NCI-H526 (cell line): ENCODE results near the gene UBASH3A.

ENCODE experiments used
- DNase-seq, 2 experiments: peaks; one replicate each; lab custom pipeline; 2025; lab: John Stamatoyannopoulos, UW

The UBASH3A gene

GRCh38 chr21:42374457-42374856 is 29.2 kb upstream of the UBASH3A start:
- DNase-seq: no peak

DNA sequence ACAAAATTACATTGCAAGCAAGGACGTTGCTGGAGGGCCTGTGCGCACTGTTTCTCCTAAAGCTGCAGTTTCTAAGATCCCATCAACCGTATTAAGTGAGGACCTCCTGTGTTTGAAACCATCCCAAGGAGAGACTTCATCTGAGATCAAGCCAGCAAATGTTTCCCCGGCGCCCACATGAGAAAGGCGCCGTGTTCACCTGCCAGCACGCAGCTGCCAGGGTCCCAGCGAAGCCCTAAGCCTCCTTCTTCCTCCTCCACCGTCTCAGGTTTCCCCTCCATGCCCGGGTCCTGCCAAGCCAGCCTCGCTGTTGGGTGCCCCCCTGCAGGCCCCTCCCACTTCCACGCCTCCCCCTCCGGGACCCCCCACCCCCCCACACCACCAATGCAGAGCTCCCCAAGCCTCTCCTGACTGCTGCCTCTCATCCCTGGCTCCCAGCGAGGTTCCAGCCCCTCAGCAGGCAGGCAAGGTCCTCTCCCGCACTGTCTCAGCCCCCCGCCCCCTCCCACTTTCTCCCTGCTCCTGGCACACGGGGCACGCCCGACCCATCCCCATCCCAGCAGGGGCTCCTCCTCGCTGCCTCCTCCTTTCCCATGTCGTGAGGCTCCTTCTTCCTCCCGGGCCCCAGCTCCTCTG is 28.7 kb upstream of the UBASH3A start:
- DNase-seq: no peak

GRCh38 chr21:42375506-42375905 is 28.2 kb upstream of the UBASH3A start:
- no peak for DNase-seq

DNA sequence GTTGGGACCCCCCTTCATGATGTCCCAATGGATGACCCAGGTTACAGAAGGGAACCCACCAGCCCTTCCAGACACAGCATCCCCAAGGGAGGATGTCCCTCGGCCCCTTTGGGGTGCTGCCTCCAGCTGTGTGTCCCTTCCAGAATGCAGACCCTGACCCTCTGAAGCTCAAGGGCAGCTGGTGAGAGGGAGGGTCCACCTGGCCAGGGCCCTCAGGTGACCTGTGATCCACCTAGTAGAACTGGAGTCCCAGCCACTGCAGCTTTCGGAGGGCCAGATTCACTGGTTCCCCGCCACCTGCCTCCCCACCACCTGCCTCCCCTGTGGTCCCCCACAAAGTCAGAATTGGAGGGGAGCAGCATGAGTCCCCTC is 27.8 kb upstream of the UBASH3A start:
- DNase-seq: no peak

GRCh38 chr21:42376338-42376982 is 27.2 kb upstream of the UBASH3A start:
- peak in 1 of 2 experiments; percentile 42 for DNase-seq

- no peak for DNase-seq
Measured at GRCh38 chr21:42377211-42377950, 26.3 kb upstream of the UBASH3A start.

- DNase-seq: no peak
Measured at GRCh38 chr21:42377951-42378340, 25.8 kb upstream of the UBASH3A start.

GRCh38 chr21:42378418-42378817 is 25.3 kb upstream of the UBASH3A start:
- no peak for DNase-seq

DNA sequence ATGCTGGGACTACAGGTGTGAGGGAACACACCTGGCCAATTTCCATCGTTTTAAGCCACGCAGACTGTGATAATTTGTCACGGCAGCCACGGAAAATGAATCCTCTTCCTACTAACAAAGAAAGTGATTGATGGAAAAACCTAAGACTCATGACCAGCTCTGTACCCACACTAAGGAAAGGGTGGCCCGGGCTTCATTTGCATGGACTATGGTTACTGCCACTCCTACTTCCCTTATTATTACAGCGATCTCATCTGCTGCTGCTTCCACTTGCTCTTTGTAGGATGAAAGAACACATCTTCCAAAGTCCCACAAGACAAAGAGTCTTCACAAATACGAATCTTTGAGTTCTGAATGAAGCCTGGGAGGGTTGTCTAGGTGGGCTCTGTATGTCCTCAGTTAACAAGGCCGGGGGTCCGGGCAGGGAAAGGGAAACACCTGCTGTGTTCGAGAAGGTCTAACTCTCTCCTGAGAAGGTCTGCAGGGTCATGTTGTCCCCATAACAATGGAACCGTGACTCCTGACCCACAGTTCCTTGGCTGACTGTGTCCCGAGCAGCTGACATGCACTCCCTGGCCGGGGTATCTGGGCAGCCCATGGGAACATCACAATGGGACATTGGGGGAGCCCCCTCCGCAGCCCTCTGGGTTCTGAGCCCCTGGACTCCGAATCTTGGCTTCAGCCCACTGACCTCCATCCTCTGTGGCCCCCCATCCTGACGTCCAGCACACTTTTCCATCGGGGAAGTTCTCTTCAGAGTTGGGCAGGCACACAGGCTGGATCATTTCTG is 24.1 kb upstream of the UBASH3A start:
- peak in 1 of 2 experiments; percentile 31 for DNase-seq

GRCh38 chr21:42381347-42381984 is 22.2 kb upstream of the UBASH3A start:
- DNase-seq: peak; percentile 74 to 89

GRCh38 chr21:42382915-42383314 is 20.8 kb upstream of the UBASH3A start:
- no peak for DNase-seq

DNA sequence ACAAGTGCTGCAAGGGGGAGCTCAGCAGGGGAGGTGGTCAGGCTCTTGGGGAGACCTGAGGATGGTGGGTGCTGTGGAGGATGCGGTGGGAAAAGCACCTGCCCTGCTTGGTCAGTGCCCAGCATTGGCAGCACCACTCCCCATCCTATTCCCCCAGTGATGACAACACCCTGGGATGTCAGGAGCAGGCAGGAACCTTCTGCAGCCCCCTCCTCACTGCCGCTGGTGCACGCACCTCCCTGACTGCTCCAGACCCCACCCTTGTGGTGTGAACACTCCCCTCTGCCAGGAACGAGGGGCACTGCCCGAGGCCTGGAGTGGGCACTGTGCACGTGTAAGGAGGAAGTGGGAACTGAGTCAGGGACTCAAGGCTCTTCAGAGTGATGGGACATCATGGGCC is 20.4 kb upstream of the UBASH3A start:
- no peak for DNase-seq

DNA sequence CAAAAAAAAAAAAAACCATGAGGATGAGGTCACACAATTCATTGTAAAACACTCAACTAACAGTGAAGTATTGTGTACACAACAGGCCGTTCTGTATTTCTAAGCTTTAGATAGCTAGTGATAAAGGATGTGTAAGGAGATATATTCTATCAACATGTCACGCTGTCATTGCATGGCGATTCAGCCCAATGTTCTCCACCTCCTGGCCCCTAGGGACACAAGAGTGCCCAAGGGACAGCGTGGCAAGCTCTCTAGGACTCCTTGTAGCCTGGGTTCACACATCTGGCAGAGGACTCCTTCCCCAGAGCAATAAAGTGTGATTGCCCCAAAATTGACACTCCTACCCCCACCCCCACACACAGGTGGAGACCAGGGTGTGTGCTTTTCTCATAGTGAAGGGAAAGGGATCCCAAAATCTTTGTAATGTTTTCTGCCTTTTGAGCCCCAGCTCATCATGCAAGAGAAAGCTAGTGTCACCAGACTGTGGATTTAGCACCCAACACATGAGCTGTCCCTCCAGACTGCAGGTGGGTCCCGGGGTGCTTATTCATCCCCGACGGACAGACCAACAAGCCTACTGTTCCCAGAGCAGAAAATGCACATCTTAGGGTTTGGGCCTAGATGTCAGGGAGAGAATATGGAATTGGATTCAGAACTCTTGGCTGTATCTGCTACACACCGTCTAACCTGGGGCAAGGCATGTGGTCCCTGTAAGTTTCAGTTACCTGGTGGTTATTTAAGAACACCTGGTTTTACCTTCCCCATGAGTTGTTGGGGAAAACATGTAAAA is 19.4 kb upstream of the UBASH3A start:
- no peak for DNase-seq

DNA sequence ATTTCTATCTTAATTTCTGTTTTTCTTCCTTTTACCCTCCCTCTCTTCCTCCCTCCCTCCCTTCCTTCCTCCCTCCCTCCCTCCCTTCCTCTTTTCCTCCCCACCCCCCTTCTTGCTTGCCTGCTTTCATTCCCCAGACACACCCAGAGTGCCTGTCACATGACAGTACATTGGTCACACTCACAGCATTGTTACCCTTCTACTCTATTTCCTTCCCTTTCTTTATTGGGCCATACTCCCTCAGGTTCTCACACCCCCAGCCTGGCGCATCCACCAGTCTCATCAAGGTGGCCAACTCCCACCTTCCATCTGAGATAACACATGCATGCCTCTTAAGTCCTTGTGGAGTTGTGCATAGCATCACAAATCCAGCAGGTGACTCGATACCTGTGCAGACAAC is 18.7 kb upstream of the UBASH3A start:
- DNase-seq: peak in 1 of 2 experiments; percentile 36

DNA sequence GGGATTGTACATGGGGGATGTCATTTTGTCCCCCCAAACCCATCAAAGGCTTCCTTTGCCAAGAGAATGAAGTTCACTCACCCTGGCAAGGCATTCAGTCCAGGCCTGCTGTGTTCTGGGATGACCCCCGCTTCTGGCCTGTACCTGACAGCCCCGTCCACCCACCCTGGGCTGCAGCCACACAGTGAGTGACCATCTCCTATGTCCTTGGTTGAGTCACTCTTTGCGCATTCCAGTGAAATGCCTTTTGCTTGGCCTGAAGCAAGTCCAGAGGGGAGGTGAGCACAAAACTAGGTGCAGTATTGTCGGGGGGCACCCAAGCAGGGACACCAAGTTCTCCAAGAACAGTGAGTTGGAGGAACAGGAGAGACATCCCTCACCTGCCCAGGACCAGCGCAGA is 18.1 kb upstream of the UBASH3A start:
- no peak for DNase-seq

GRCh38 chr21:42386034-42386591 is 17.6 kb upstream of the UBASH3A start:
- DNase-seq: no peak

DNA sequence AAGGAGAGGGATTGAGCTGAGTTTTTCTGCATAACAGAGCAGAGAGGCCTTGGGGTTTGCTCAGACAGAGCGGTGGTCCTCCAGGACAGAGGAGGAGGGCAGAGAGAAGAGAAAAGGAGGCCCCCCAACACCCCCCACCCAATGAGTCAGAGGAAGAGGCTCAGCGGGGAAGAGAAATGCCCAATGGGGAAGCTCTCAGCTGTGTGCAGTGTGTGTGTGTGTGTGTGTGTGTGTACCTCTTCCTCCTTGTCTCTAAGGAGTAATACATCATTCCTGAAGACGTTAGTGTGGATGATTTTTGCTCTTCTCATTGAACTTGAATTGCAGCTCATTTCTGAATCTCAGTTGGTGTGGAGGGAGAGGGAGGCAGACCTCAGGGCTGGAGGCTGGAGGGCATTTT is 16.5 kb upstream of the UBASH3A start:
- DNase-seq: no peak

DNA sequence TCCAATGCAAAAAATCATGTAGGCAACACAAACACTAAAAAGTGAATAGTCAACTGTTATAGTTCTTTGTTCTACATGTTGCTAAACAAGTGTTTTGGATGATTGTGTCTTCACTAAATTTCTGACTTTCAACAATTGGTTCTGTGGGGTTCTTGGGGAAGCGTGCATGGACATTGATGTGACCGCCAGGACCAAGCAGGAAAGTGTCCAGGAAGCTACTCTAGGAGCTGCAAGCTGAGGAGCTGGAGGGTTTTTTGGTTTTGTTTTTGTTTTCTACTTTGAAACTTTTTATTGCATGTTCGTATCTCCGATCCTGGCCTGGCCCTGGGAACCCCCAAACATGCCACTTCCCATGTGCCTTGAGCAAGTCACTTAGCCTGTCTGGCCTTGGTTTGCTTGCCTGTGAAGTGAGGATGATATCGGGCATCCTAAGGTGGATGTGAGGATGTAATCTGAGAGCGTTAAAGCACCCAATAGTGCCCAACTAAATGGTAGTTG is 15.8 kb upstream of the UBASH3A start:
- no peak for DNase-seq

- peak in 1 of 2 experiments; percentile 57 for DNase-seq
Measured at GRCh38 chr21:42388740-42389448, 14.8 kb upstream of the UBASH3A start.

GRCh38 chr21:42389449-42389835 is 14.3 kb upstream of the UBASH3A start:
- DNase-seq: peak; percentile 62 to 87
